DOHH2 (cell line): ENCODE data around the gene MLKL.

Source experiments
- EZH2phosphoT487 ChIP-seq: fragments of 200-600 bp; sonication (generic); IDR thresholded peaks from 2 replicates; pipeline ENCODE4 v1.6.1; 2017; ENCODE audit warnings: borderline replicate concordance, mild to moderate bottlenecking, antibody characterized with exemption, low read length, moderate library complexity, mixed read lengths
- TF ChIP-seq, protein P1 (sequence below): fragments of 200-600 bp; sonication (generic); IDR thresholded peaks from one replicate; pipeline ENCODE4 v1.5.1; 2014; ENCODE audit warnings: antibody characterized with exemption, mild to moderate bottlenecking, low read depth, low read length; ENCODE audit not compliant: poor library complexity, severe bottlenecking

DNA sequence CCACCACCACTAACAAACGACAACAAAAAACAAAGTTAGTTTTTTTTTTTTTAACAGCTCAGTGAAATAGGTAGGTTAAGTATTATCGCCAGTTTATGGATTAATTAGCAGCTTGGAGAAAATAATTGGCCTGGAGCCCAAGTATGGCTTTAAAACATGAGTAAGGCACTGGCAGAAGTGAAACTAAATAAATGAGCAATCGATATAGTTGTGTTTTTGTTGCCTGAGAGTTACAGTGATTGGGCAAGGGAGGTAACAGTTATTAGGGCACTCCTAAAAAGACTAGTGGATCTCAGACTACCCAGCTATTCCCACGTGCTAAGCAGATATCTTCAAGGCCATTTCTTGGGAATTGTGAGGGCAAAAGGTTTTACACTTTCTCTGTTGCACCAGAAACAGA is 2.4 kb downstream of the MLKL start:
- TF ChIP-seq, protein P1, sequence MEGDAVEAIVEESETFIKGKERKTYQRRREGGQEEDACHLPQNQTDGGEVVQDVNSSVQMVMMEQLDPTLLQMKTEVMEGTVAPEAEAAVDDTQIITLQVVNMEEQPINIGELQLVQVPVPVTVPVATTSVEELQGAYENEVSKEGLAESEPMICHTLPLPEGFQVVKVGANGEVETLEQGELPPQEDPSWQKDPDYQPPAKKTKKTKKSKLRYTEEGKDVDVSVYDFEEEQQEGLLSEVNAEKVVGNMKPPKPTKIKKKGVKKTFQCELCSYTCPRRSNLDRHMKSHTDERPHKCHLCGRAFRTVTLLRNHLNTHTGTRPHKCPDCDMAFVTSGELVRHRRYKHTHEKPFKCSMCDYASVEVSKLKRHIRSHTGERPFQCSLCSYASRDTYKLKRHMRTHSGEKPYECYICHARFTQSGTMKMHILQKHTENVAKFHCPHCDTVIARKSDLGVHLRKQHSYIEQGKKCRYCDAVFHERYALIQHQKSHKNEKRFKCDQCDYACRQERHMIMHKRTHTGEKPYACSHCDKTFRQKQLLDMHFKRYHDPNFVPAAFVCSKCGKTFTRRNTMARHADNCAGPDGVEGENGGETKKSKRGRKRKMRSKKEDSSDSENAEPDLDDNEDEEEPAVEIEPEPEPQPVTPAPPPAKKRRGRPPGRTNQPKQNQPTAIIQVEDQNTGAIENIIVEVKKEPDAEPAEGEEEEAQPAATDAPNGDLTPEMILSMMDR: no peak
- no peak for TF ChIP-seq EZH2phosphoT487
